Upper lobe of left lung (tissue), 4 donors: ENCODE measurements around the gene SOX11.

Experiments used
- CTCF ChIP-seq, 6 experiments: fragments of 450-650 bp in 4 of 6; fragments of 200-600 bp in 2 of 6; sonication (generic) in 2 of 6; IDR thresholded peaks; one replicate each; pipeline ENCODE4 v1.5.1; 2016 to 2019; ENCODE audit warnings: antibody characterized with exemption in 6 of 6
- EP300 ChIP-seq, 4 donors: sonication (generic); formaldehyde crosslinking; IDR thresholded peaks; one replicate each; pipeline ENCODE4 v1.5.1; 2017; ENCODE audit warnings: antibody characterized with exemption in 4 of 4, control low read depth in 2 of 4

- TF ChIP-seq CTCF (IDR thresholded peaks at IDR 0.05) (no peak), EP300 (IDR thresholded peaks at IDR 0.05) (no peak)
These were observed 1.4 kb downstream of the SOX11 start for GRCh38 chr2:5693287-5694201.
